OCI-LY7 (cell line): ENCODE results near the gene HTR7. TPM values are rescaled to one million over a fixed set of nuclear protein-coding genes. Genes with fewer than 3 reads are reported as not detected.

ENCODE experiments used
- BruUV-seq: library from RNA; stranded (reverse); fragments of 400-500 nt; replicated peaks from 2 replicates; lab custom pipeline; 2021; lab: Mats Ljungman, UMichigan
- CTCF ChIA-PET: fragments of 300-600 bp; sonication (Branson Sonifier 250); formaldehyde crosslinking; loops from one replicate; lab custom pipeline; 2022; ENCODE audit warnings: antibody characterized with exemption; ENCODE audit not compliant: unreplicated experiment; lab: Charles Lee
- POLR2A ChIA-PET: fragments of 300-600 bp; sonication (Branson Sonifier 250); formaldehyde crosslinking; loops from one replicate; lab custom pipeline; 2022; ENCODE audit warnings: antibody characterized with exemption; lab: Charles Lee
- DNase-seq: peaks from one replicate; pipeline ENCODE4 v3.0.0-alpha.2; 2015; ENCODE audit warnings: low spot score
- H2AFZ ChIP-seq: fragments of 200-600 bp; sonication (generic), shearing (Covaris generic); 2 replicates; pipeline ENCODE4 v1.6.1; 2014; ENCODE audit warnings: mild to moderate bottlenecking, antibody characterized with exemption, low read length, moderate library complexity
- H3K27ac ChIP-seq: fragments of 200-600 bp; sonication (generic); 2 replicates; pipeline ENCODE4 v1.5.1; 2014; ENCODE audit warnings: mixed run types, low read depth, mild to moderate bottlenecking, moderate library complexity, low read length, inconsistent platforms; ENCODE audit not compliant: poor library complexity, severe bottlenecking
- H3K36me3 ChIP-seq: fragments of 200-600 bp; sonication (generic); 2 replicates; pipeline ENCODE4 v1.6.1; 2014; ENCODE audit warnings: mild to moderate bottlenecking, antibody characterized with exemption, low read length, moderate library complexity, mixed read lengths; ENCODE audit not compliant: insufficient read depth
- H3K4me1 ChIP-seq: fragments of 200-600 bp; sonication (generic); 2 replicates; pipeline ENCODE4 v1.5.1; 2014; ENCODE audit warnings: mild to moderate bottlenecking, low read length; ENCODE audit not compliant: insufficient read depth, poor library complexity, severe bottlenecking
- H3K4me2 ChIP-seq: fragments of 200-600 bp; sonication (generic); 2 replicates; pipeline ENCODE4 v1.6.1; 2014; ENCODE audit warnings: mild to moderate bottlenecking, low read length
- H3K4me3 ChIP-seq: fragments of 200-600 bp; sonication (generic); 2 replicates; pipeline ENCODE4 v1.5.1; 2014; ENCODE audit warnings: mild to moderate bottlenecking, low read depth, low read length; ENCODE audit not compliant: poor library complexity, severe bottlenecking
- H3K79me2 ChIP-seq: fragments of 200-600 bp; sonication (generic); 2 replicates; pipeline ENCODE4 v1.6.1; 2016; ENCODE audit warnings: low read depth, mild to moderate bottlenecking, low read length, moderate library complexity, mixed read lengths; ENCODE audit not compliant: insufficient read depth
- H3K9me2 ChIP-seq: fragments of 200-600 bp; sonication (generic); 2 replicates; pipeline ENCODE4 v1.6.1; 2016; ENCODE audit warnings: mild to moderate bottlenecking, low read length, mixed read lengths; ENCODE audit not compliant: insufficient read depth
- H3K9me3 ChIP-seq: fragments of 200-600 bp; sonication (generic); 2 replicates; pipeline ENCODE4 v1.6.1; 2014; ENCODE audit warnings: mild to moderate bottlenecking, mixed run types, low read length, mixed read lengths
- H4K20me1 ChIP-seq: fragments of 200-600 bp; sonication (generic); 2 replicates; pipeline ENCODE4 v1.6.1; 2014; ENCODE audit warnings: mild to moderate bottlenecking, antibody characterized with exemption, low read length, moderate library complexity, mixed read lengths; ENCODE audit not compliant: insufficient read depth
- CTCF ChIP-seq: fragments of 200-600 bp; sonication (generic); conservative IDR thresholded peaks from 2 replicates; pipeline ENCODE4 v1.5.1; 2014; ENCODE audit warnings: mild to moderate bottlenecking, antibody characterized with exemption, low read length, moderate library complexity, mixed read lengths
- EZH2phosphoT487 ChIP-seq: fragments of 200-600 bp; sonication (generic); IDR thresholded peaks from 2 replicates; pipeline ENCODE4 v1.6.1; 2018; ENCODE audit warnings: low read depth, borderline replicate concordance, mild to moderate bottlenecking, mixed run types, antibody characterized with exemption, low read length, moderate library complexity, mixed read lengths
- intact Hi-C: fragments of 100-400 bp; cut with micrococcal nuclease; formaldehyde crosslinking; loops from one replicate; pipeline ENCODE4 v1.10.0; 2022; ENCODE audit not compliant: unreplicated experiment
- total RNA-seq, 2 experiments: library from RNA; depleted of rRNA in 1 of 2; stranded (reverse); fragments of >200 nt in 1 of 2; shearing (Covaris generic) in 1 of 2; gene quantifications; 2 replicates each; pipeline ENCODE4 v1.2.3, GENCODE V29; 2014 to 2022

HTR7 gene
- total RNA-seq, 2 experiments from 2014 or later, result 0.10 TPM; not detected in 1

GRCh38 chr10:90734415-90734814 lies 123.4 kb downstream of the HTR7 start:
- H3K79me2 ChIP-seq, result no peaks in the 10 kb centered on the region
- no peak for TF ChIP-seq CTCF
- no peak for TF ChIP-seq EZH2phosphoT487
- intact Hi-C loops, result no loop called here
- H3K4me2 ChIP-seq, result no peak overlapping the region
- ChIA-PET CTCF (no interaction called here), POLR2A (no interaction called here)
- no peaks in the 10 kb centered on the region for H3K9me3 ChIP-seq
- H3K4me3 ChIP-seq, result no peak overlapping the region
- no peak for DNase-seq
- no peak overlapping the region for H2AFZ ChIP-seq
- no peaks in the 10 kb centered on the region for H3K4me1 ChIP-seq
- H4K20me1 ChIP-seq, result no peaks in the 10 kb centered on the region
- H3K36me3 ChIP-seq, result no peaks in the 10 kb centered on the region
- no peaks in the 10 kb centered on the region for H3K9me2 ChIP-seq
- no peak overlapping the region for H3K27ac ChIP-seq
- no TSS peak for BruUV-seq

GRCh38 chr10:90732581-90732980 lies 125.3 kb downstream of the HTR7 start:
- no peak overlapping the region for H3K4me2 ChIP-seq
- no peaks in the 10 kb centered on the region for H4K20me1 ChIP-seq
- ChIA-PET POLR2A (no interaction called here), CTCF (no interaction called here)
- no peaks in the 10 kb centered on the region for H3K9me3 ChIP-seq
- H2AFZ ChIP-seq, result no peak overlapping the region
- DNase-seq, result no peak
- intact Hi-C loops, result no loop called here
- no peak overlapping the region for H3K27ac ChIP-seq
- BruUV-seq, result no TSS peak
- no peaks in the 10 kb centered on the region for H3K4me1 ChIP-seq
- H3K4me3 ChIP-seq, result no peak overlapping the region
- TF ChIP-seq CTCF, result no peak
- TF ChIP-seq EZH2phosphoT487, result no peak
- no peaks in the 10 kb centered on the region for H3K79me2 ChIP-seq
- no peaks in the 10 kb centered on the region for H3K36me3 ChIP-seq
- H3K9me2 ChIP-seq, result no peaks in the 10 kb centered on the region

GRCh38 chr10:90723416-90724068 lies 134.3 kb downstream of the HTR7 start:
- ChIA-PET POLR2A (no interaction called here), CTCF (no interaction called here)
- no peak for DNase-seq
- H3K4me2 ChIP-seq, result no peak overlapping the region
- H3K27ac ChIP-seq, result no peak overlapping the region
- no peak overlapping the region for H3K4me3 ChIP-seq
- H2AFZ ChIP-seq, result no peak overlapping the region
- no peaks in the 10 kb centered on the region for H3K79me2 ChIP-seq
- H3K9me2 ChIP-seq, result no peaks in the 10 kb centered on the region
- no peaks in the 10 kb centered on the region for H3K9me3 ChIP-seq
- TF ChIP-seq EZH2phosphoT487 (no peak), CTCF (no peak)
- H3K36me3 ChIP-seq, result no peaks in the 10 kb centered on the region
- H4K20me1 ChIP-seq, result no peaks in the 10 kb centered on the region
- BruUV-seq, result no TSS peak
- intact Hi-C loops, result no loop called here
- H3K4me1 ChIP-seq, result no peaks in the 10 kb centered on the region
